Measurements from ENCODE around the gene SLC5A10.
"Not testable (repeated sequence)": the region's sequence is repeated elsewhere in the genome, so short reads cannot be mapped to it uniquely, and the experiment has no call there.

The SLC5A10 gene

DNA sequence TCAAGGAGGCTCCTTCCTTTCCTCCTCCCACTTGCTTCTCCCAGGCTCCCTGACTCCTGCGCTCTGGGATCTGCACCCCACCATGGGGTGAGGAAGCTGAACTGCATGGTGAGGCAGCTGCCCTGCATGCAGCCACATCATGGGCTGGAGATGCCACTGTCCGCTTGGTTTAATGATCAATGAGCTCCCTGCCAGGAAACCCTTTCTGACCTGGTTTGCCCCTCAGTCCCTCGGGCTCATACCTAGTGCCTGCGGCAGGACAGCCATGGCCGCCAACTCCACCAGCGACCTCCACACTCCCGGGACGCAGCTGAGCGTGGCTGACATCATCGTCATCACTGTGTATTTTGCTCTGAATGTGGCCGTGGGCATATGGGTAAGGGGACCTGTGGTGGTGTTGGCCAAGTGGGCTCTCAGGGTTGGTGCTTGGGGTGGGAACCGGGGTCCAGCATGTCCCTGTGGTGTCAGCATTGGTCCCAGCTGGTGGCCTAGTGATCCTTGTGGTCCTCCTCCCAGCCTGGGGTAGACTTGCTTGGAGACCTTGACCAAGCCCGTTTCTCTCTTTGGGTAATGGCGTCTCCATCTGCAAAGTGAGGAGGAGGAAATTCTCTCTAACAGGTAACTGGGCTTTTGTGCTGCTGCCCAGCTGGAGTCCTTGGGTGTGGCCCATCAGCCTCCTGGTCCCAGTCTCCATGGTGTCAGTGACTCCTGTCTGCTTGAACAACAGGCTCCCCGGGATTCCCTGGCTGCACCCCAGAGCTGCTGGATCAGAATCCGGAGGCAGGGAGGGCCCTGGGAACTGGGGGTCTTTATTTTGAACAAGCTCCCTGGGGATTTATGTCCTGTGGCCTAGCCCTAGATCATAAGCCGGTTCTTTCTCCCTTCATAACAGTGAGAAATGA lies at the start of gene SLC5A10:
Gene SLC5A10 (plus strand): TSS at position 225 of the 902 bp plus-strand sequence. CDS start 41 bp downstream, at position 266.
- peak; percentile 74 for DNase-seq

DNA sequence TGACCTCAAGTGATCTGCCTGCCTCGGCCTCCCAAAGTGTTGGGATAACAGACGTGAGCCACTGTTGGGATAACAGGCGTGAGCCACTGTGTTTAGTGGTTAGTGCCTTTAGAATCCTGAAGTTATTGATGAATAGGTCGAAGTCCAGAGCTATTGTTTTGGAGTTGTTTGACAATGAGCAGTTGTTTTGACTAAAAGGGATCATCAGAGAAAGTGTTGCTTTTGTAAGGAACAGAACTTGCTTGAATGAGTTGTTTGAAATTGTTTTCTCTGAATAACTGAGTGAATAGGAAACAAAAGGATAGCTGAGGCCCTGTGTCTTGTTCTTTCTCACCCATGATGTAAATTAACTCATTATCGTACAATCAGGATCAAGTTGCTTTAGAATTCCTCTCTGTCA lies 47.5 kb upstream of the SLC5A10 start:
- no peak for DNase-seq

DNA sequence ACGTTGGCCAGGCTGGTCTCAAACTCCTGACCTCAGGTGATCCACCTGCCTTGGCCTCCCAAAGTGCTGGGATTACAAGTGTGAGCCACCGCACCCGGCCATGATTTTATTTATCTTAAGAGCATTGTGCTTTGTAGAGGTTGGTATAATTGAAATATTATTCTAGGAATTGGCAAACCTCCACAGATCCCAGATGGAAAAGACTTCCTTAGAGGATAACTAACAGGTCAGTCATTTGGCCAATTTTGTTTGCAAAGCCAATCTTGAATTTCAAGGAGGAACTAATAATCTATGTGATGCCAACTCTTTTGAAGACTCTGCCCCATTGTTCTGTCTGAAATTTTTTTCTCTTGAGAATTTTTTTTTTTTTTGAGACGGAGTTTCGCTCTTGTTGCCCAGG lies 46.7 kb upstream of the SLC5A10 start:
- DNase-seq: no peak

DNA sequence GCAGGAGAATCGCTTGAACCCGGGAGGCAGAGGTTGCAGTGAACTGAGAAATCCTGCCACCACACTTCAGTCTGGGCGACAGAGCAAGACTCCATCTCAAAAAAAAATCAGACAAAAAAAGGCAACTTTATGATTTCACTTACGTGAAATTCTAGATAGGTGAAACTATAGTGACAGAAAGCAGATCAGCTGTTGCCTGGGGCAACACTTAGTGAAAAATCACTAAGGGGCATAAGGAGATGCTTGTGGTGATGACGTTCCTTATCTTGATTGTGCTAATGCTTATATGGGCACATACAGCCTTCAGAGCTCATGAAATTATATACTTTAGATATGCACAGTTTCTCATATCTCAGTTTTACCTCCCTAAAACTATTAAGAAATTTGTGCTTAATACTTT lies 41.6 kb upstream of the SLC5A10 start:
- DNase-seq: no peak

DNA sequence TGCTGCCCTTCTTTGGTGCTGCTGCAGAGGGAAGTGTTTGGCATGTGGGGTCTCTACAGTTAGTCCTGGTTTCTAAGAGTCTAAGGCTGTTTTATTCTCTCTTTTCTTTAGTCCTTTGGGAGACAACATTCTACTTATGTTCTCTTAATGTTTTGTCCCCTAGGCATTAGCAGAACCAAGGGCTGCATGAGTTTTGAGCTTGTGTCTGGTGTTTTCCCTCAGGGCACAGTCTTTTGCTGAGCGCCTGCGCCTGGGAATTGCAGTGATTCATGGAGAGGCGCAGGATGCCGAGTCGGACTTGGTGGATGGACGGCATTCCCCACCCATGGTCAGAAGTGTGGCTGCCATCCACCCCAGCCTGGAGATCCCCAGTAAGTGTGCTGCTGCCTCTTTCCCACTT lies 41.1 kb upstream of the SLC5A10 start:
- peak; percentile 94 for DNase-seq

DNA sequence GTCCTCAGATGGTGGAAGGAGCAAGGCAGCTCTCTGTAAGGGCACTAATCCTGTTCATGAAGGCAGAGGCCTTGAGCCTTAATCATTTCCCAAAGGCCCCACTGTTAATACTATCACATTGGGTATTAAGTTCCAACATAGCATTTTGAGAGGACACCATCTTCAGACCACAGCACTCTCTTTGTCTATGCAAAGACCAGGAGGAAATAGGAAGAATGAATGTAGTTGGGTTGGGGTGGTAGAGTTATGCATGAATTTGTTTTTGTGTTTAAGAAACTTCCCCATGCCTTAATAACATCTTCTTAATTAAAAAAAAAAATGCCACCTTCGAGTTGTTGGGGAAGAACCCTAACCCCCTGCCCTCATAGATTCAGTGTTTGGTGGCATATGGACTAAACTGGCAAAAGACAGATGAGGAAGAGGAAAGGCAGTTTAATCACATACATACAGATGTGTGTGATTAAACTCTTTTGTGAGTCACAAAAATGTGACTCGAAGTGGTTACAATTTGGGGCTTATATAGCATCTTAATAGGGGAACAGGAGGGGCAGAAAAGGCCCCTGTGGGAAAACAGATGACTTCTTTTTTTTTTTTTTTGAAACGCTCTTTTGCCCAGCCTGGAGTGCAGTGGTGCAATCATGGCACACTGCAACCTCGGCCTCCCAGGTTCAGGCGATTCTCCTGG lies 35.0 kb upstream of the SLC5A10 start:
- no peak for DNase-seq

DNA sequence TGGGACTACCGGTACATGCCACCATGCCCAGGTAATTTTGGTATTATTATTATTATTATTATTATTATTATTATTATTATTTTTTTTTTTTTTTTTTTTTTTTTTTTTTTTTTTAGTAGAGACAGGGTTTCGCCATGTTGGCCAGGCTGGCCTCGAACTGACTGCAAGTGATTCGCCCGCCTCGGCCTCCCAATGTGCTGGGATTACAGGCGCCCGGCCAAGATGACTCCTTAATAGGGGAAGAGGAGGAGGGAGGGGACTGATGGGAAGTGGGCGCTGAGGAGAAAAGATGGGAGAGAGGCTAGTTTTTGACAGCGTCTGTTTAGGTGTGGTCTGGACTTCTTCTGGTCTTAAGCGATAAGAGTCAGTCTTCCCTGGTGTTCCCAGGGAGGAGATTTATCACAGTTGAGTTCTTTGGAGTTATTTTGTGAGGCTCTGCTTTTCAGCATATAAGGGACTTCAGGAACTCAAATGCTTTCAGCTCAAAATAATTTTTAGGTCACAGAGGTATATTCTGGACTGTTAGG lies 34.4 kb upstream of the SLC5A10 start:
- DNase-seq: no peak

DNA sequence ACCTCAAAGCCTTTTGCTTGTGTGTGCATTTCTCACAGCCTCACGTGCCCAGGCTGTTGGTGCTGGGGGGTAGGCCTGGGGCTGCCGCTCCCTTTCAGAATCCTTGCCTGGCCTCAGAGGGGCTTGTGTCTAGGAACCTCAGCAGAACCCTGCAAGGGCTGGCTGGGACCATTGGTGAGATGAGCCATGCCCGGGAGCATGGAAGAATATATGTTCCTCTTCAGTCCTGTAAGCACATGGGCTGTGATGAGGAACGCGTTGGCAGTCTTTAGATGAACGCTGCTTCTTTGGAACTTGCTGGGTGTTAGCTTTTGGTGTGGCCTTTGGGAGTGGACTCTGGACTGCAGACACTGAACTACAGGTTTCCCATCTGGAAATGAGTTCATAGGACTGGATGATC lies 32.0 kb upstream of the SLC5A10 start:
- DNase-seq: no peak

DNA sequence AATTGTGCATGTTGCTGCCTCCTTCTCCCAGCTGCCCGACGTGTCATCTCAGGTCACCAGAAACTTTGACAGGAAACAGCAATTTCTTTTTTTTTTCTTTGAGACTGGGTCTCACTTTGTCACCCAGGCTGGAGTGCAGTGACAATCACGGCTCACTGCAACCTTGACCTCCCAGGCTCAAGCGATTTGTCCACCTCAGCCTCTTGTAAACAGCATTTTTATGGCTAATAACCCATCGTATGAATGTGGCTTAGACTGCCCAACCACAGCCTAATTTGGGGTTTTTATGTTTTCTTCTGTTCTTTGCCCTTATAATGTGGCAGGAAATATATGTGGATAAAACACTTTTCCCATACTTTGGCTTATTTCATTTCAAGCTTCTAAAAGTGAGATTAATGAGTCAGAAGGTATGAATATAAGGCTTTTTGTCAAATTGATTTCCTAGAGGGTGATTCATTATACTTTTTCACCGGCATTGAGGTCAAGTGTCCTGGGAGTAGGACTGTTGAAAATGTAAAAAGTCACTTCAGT lies 31.0 kb upstream of the SLC5A10 start:
- no peak for DNase-seq

DNA sequence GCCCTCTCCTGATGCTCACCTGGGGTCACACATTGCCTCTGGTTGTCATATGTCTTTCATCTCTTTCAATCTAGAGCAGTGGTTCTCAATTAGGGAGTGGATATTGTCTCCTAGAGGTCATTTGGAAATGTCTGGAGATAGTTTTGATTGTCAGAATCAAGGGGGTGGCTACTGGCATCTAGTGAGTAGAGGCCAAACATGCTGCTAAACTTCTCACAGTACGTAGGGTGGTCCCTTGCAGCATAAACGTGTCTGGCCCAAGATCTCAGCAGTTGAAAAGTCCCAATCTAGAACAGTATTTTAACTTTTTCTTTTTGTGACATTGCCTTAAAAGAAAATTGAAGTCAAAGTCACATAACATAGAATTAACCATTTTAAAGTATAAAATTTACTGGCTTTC lies 30.5 kb upstream of the SLC5A10 start:
- DNase-seq: no peak

DNA sequence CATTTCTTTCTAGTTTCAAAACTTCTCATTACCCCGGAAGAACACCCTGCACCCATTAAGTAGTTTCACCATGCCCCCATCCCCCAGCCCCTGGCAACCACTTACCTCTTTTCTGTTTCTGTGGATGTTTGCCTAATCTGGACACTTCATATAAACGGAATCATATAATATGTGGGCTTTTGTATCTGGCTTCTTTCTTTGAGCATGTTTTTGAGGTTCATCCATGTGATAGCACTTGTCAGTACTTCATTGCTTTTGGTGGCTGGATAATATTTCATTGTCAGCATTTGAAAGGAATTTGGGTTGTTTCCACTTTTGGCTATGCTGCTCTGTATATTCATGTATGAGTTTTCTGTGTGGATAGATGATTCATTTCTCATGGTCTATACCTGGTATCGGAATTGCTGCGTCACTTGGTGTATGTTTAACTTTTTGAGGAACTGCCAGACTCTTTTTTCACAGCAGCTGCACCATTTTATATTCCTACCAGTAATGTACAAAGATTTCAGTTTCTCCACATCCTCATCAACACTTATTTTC lies 30.0 kb upstream of the SLC5A10 start:
- no peak for DNase-seq

DNA sequence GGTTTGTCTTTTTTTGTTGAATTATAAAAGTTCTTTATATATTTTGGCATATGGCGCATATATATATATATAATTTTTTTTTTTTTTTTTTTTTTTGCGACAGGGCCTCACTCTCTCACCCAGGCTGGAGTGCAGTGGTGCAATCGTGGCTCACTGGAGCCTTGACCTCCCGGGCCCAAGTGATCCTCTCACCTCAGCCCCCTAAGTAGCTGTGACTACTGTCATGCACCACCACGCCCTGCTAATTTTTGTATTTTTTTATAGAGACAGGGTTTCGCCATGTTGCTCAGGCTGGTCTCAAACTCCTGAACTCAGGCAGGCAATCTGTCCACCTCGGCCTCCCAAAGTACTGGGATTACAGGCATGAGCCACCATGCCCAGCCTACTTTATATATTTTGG lies 29.4 kb upstream of the SLC5A10 start:
- not testable (repeated sequence) for DNase-seq

DNA sequence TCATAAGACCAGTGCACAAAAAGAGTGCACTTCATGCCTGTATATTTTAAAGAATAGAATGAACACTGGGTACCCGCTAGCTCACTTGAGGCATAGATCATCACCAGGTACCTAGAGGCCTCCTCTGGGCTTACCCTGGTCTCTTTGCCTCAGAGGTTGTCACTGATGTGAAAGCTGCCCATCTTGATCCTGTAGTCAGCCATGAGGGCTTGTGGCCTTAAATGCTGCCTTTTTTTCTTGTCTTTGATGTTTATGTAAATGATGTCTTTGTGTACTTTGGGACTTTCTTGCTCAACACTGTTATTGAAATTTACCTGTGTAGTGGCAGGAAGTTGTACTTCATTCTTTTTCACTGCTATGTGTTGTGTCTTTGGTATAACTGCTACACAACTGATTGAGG lies 26.8 kb upstream of the SLC5A10 start:
- DNase-seq: no peak

DNA sequence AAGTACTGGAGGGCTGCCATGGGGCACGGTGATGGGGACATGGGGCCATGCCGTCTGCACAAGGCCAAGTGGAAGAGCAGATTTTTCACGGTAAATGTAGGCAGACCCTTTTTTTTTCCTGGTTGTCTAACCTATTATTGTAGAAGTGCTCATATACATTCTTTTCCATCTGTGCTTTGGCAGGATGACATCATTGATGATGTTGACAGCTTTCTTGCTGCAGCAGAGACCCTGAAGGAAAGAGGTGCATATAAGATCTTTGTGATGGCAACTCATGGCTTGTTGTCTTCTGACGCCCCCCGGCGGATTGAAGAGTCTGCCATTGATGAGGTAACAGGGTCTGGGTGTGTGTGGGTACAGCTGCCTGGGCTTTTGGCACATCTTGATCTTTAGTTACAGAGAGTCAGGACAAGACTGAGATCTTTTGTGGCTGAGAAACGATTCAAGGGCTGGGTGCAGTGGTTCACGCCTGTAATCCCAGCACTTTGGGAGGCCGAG lies 23.3 kb upstream of the SLC5A10 start:
- no peak for DNase-seq

DNA sequence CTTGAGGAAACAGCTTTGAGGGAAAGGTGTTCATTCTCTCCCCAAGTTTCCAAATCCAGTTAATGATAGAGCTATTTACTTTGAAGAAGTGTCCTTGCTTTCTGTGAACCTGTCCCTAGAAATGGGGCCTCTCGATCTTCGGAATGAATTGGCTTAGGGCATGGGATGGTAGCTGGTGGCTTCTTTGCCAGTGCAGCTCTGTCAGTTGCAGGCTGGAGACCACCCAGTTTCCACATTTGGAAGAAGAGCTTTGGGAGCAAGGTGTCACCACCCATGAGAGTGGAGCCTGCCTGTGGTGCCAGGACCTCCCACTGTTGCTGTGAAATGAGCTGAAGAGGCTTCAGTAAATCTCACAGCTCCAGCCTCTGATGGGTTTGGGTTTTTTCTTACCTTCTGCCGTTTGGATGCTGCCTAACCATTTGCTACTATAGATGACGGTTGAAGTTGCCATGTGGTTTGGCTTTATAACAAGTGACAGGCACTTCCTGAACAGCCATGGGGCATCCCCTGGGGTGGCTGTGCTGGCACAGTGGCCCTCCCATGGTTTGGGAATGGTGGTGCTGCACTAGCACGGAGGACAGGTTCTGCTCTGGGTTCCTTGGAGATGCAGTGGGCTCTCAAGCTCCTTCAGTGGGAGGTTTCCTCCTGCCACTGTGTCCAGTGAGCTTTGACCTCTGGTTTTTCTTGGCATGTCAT lies 19.5 kb upstream of the SLC5A10 start:
- no peak for DNase-seq

DNA sequence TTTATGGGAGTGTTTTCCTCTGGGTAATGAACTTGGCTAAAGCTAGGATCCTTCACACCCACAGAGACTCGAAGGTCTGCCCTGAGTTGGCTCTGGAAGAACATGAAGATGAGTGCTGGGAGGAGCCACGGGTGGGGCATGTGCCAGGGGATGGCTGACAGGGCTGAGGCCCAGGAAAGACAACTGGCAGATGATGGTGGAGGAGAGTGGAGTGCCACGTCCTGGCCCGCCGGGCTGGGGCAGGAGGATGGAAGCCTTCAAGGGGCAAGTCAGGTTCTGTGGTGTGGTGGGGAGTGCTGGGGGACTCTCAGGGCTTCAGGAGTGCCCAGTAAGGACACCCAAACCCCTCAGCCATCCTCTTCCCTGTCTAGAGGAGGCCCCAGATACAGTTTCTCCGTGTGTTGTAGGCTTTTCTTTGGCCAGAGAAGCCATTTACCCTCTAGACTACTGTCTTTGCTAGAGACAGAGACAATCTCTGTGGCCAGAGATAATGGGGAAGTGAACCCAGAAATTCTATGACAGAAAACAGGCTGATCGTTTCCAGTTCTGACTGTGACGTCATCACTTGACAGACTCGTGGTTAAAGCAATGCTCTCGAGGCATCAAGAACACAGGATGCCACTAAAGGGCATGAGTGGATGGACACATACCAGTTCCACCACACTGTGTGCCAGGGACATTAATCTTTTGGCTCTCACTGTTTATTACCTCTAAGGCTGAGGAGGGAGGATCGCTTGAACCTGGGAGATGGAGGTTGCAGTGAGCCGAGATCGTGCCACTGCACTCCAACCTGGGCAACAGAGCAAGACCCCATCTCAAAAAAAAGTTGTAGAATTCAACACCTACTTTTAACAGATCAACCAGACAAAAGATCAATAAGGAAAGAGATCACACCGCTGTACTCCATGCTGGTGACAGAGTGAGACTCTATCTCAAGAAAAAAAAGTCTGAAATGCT lies 18.6 kb upstream of the SLC5A10 start:
- DNase-seq: no peak

DNA sequence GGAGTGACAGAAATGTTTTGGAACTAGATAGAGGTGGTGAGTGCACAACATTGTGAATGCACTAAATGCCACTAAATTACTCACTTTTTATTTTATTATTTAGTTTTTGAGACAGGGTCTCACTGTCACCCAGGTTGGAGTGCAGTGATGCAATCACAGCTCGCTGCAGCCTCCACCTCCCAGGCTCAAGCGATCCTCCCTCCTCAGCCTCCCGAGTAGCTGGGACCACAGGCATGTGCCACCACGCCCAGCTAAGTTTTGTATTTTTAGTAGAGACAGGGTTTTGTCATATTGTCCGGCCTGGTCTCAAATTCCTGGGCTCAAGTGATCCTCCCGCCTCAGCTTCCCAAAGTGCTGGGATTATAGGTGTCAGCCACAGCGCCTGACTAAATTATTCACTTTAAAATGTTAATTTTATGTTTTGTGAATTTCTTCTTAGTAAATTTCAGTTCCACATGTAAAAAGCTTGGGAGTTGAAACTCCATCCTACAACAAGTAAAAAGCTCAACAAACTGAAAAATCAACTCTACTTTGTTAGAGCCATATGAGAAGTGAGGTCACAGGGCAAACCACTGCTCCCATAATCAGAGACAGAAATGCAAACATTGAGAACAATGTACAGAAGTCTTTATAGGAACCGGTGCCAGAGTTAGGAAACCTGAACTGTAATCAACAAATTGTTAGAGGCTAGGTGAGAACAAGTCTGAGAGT lies 13.8 kb upstream of the SLC5A10 start:
- DNase-seq: no peak

DNA sequence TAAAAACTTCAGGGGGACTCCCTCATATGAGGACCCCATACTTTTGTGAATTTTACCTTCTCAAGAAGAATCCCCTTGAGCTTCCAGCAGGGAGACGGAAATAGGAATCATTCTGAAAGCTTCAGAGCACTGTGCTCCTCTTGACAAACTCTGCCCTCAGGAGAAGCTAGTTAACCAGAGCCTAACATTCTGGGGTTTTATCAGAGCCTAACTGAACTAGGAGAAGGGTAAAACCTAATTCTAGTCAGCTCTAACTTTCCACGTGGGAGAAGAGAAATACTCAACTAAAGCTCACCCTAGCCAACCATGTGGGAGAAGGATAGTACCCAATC lies 13.3 kb upstream of the SLC5A10 start:
- DNase-seq: no peak

DNA sequence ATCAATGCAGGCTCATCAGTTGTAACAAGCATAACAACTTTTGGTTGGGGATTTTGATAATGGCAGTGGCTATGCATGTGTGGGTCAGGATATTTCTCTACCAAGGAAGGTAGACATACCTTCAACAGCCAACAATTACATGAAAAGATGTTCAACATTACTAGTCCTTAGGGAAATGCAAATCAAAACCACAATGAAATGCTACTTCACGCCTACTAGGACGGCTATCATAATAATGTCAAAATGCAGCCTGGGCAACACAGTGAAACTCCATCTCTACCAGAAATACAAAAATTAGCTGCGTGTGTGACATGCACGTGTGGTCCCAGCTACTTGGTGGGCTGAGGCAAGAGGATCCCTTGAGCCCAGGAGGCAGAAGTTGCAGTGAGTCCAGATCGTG lies 7.3 kb upstream of the SLC5A10 start:
- DNase-seq: no peak

DNA sequence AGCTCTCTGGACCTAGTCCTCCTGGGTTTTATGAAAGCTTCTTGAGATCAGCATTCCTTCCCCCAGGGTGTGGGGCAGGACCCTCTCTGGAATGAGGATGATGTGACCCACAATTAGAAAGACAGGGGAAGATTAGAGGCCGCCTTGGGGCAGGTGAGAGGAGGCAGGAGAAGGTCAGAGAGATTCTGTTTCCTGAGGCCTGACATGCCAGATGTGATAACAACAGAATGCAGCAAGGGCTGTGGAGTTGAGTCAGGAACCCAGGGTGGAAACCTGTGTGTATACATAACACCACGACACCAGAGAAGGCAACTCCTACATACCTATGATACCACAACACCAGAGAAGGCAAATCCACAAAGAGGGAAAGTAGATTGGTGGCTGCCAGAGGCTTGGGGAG lies 5.4 kb upstream of the SLC5A10 start:
- peak; percentile 98 for DNase-seq

DNA sequence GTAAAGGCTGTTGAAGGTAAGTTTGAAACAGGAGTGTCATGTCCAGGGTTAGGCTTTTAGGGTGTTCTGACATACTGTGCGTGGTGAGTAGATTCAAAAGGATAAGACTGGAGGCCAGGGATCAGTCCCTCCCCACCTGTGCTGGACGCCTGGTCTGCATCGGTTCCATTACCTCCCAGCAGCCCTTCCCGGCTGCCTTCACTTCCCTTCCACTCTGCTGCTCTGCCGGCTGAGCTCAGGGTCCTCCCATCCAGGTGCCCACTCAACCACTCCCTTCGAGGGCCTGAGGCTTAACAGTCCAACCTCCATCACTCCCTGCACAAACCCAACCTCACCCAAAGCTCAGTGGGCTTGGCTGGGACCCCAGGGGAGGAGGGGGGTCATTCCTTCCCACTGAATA lies 4.1 kb upstream of the SLC5A10 start:
- DNase-seq: no peak

All from islet precursor cell (in vitro differentiated cells).